ENCODE results near the gene ACR. TPM values are rescaled to one million over a fixed set of nuclear protein-coding genes. Genes with fewer than 3 reads are reported as not detected.
A peak's percentile ranks its signal among the peaks of the same experiment; 100 is the strongest.

ACR gene
- total RNA-seq, 1 donor from 2014 or later = not detected

DNA sequence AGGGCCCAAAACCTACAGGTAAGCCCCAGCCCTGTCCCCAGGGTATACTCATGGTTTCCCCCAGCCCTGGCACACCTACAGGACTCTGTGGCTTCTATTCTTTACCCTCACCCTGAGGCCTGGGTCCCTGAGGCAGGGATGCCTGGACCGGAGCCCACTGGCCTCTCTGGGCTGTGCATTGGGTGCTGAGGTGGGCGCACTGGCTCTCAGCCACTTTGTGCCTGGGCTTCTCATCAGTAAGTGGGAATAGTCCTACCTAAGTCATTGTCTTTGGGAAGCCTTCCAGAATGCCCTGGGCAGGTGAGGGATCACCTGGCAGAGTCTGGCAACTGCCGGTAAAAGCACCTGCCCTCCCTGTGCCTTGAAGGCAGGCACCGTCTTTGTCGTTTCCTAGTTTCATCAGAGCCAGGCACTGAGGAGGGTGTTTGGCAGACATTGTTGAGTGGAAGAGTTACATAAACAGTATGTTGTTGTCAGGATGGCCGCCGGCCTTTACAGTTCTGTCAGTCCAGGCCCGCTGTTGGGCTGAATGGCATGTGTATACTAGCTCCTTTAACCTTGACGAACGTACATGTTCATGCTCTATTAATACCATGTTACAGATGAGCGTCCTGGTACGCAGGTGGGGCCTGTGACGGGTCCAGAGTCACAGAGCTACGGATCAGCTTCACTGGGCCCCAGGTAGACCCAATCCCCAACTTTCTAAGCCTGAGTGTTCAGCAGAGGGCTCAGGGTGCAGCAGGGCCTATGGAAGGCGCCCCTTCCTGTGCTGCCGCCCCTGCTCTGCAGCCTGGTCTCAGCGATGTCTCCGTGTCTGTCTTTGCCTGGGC is 42.4 kb upstream of the ACR start:
- DNase-seq (ENCODE audit: low read depth) = no peak
- H3K4me3 ChIP-seq (ENCODE audit: low read depth, low read length) = no peak overlapping the region
- TF ChIP-seq, protein P1, sequence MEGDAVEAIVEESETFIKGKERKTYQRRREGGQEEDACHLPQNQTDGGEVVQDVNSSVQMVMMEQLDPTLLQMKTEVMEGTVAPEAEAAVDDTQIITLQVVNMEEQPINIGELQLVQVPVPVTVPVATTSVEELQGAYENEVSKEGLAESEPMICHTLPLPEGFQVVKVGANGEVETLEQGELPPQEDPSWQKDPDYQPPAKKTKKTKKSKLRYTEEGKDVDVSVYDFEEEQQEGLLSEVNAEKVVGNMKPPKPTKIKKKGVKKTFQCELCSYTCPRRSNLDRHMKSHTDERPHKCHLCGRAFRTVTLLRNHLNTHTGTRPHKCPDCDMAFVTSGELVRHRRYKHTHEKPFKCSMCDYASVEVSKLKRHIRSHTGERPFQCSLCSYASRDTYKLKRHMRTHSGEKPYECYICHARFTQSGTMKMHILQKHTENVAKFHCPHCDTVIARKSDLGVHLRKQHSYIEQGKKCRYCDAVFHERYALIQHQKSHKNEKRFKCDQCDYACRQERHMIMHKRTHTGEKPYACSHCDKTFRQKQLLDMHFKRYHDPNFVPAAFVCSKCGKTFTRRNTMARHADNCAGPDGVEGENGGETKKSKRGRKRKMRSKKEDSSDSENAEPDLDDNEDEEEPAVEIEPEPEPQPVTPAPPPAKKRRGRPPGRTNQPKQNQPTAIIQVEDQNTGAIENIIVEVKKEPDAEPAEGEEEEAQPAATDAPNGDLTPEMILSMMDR (conservative IDR thresholded peaks at IDR 0.05; ENCODE audit: low read depth, low read length) = no peak

DNA sequence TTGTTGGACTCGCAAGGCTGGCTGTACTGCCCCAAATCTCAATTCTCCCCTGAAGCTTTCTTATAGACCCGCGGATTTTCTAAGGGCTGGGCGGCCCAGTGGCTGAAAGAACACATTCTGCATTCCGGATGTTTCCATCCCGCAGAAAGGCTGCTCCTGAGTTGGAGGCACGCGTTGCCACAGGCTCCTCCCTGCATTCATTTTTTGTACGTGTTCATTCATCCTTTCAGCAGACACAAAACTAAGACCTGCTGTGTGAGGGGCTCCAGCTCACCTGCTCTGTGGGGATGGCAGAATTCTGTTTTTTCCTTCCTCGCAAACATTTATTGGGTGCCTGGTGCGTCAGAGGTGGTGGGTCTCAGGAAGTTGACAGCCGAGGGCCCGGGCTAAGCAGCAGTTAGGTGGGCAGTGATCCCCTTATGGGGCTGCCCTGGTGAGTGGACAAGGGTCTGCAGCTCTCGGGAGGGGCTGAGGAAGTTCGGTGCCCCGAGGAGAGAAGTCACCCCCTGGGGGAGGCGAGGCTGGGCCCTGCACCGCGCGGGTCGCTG is 41.7 kb upstream of the ACR start:
- H3K4me3 ChIP-seq (ENCODE audit: low read depth, low read length) = peak overlapping the region; percentile 51
- no peak for DNase-seq (ENCODE audit: low read depth)
- TF ChIP-seq, protein P1 (conservative IDR thresholded peaks at IDR 0.05; ENCODE audit: low read depth, low read length) = no peak

DNA sequence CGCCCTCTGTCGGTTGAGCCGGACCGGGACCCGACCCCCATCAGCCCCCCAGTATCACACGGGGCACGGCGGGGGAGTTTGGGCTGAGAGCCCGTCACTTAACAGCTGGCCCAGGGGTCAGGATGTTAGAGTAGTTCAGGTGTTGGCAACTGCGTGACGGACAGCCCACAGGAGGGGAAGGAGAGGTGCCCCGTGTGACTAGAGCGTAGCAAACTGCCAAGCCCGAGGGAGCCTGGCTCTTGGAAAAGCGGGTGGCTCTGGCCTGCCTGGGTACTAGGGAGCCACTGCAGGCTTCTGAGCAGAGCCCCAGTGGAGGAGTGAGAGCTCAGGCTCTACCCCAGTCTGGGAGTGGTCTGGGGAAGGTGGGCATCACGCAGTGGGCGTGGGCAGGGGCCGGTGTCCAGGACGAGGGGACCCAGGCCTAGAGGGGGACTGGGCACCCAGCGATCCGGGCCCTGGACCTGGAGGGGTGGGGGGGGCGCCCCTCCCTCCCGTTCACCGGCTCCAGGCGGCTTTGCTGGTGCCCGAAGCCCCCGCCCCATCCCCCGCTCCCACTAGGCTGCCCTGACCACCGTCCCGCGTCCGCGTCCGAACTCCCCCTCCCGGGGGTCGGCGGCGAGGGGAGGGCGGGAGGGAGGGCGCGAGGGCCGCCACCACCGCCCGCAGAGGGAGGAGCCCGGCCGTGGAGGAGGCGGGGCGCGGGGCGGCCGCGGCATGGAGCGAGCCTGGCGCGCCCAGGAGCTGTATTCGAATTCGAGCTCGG is 41.0 kb upstream of the ACR start:
- TF ChIP-seq, protein P1 (conservative IDR thresholded peaks at IDR 0.05; ENCODE audit: low read depth, low read length) = peak; percentile 65
- DNase-seq (ENCODE audit: low read depth) = no peak
- peak overlapping the region; percentile 58 for H3K4me3 ChIP-seq (ENCODE audit: low read depth, low read length)

DNA sequence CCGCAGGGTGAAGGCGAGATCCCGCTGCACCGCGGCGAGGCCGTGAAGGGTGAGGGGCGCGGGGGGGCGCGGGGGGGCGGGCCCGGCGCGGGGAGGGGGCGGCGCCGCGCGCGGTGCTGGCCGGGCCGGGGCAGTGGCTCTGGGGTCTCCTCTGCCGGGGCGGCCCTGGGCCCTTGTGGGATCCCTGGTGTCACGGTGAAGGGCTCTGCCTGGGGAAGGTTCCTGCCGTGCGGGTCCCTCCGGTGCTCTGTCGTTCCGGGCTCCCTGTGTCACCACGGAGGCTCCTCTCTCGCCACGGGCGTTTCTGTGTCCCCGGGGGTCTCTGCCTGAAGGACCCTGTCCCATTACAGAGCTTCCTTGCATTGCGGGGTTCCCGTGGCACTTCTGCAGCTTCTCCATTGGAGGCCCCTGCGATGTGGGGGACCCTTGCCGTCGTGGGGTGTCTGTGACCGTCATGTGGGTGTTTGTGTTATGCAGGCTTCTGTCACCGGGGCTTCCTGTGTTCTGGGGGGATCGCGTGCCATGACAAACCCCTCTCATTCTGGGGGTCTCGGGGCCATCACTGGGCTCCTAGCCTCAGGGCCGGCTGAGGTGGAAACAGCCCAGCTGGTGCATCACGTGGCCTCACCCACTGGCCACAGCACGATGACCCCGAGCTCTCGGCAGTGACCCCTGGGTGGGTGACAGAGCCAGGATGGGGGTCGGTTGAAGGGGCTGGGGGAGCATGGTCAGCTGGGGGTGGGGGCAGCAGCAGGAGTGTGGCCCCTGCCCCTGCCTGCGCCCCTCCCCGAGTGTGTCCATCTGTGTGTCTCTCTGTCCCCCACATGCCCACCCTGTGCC is 40.1 kb upstream of the ACR start:
- peak overlapping the region; percentile 58 for H3K4me3 ChIP-seq (ENCODE audit: low read depth, low read length)
- TF ChIP-seq, protein P1 (conservative IDR thresholded peaks at IDR 0.05; ENCODE audit: low read depth, low read length) = no peak
- DNase-seq (ENCODE audit: low read depth) = no peak

DNA sequence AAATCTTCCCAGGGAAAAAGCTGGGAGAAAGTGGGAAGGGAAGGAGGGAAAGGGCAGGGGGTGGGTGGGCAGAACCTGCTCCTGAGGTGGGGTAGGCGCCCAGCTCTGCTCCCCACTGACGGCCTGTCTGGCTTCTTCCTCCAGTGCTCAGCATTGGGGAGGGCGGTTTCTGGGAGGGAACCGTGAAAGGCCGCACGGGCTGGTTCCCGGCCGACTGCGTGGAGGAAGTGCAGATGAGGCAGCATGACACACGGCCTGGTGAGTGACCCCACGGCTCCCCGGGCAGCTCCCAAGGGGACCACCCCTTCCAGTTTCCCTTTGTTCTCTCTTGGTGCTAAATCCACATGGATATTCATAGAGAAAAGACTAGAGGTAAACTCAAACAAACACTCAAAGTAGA is 39.5 kb upstream of the ACR start:
- peak overlapping the region; percentile 58 for H3K4me3 ChIP-seq (ENCODE audit: low read depth, low read length)
- TF ChIP-seq, protein P1 (conservative IDR thresholded peaks at IDR 0.05; ENCODE audit: low read depth, low read length) = no peak
- DNase-seq (ENCODE audit: low read depth) = no peak

DNA sequence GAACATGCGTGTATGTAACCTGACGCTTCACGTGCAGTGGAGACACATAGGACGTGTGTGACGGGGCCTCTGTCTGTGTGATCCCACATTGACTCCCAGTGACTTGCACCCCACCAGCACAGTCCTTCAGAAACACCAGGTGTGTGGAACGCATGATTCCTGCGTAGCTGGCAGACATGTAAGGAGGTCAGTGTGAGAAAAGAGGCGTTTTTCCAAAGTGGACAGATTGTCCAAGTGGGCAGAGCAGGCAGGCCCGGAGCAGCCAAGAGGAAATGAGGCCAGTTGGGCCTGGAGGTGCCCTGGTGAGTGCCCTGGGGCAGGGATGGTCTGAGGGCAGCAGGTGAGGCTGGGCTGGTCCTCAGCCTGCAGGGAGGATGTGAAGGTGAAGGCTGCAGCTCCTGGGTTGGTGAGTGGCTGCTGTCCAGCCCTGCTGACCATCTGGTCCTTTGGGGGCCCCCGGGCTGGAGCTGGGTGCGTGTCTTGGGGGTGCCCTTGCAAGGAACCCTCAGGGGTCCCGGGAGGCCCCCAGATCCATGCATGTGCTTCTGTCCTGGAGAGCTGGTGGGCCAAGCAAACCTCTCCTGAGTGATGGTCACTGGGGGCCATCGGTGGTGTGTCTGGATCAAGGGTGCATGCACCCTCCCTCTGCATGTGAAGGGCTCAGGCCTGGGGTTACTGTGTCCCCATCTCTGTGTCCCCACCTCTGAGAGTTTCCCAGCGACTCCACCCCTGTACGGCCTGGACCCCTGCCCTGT is 38.8 kb upstream of the ACR start:
- TF ChIP-seq, protein P1 (conservative IDR thresholded peaks at IDR 0.05; ENCODE audit: low read depth, low read length) = no peak
- no peak overlapping the region for H3K4me3 ChIP-seq (ENCODE audit: low read depth, low read length)
- no peak for DNase-seq (ENCODE audit: low read depth)

All from epithelial cell of proximal tubule (primary cell).